Placental epithelial cell (primary cell): ENCODE results near the gene TMBIM4. TPM values are rescaled to one million over a fixed set of nuclear protein-coding genes. Genes with fewer than 3 reads are reported as not detected.

ENCODE experiments used
- total RNA-seq: library from RNA; depleted of rRNA; stranded (reverse); fragments of >200 nt; gene quantifications from 2 replicates; pipeline ENCODE4 v1.2.3, GENCODE V29; 2012

The TMBIM4 gene, protein sequence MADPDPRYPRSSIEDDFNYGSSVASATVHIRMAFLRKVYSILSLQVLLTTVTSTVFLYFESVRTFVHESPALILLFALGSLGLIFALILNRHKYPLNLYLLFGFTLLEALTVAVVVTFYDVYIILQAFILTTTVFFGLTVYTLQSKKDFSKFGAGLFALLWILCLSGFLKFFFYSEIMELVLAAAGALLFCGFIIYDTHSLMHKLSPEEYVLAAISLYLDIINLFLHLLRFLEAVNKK
- total RNA-seq = 58.9 and 126 TPM in 2 replicates

DNA sequence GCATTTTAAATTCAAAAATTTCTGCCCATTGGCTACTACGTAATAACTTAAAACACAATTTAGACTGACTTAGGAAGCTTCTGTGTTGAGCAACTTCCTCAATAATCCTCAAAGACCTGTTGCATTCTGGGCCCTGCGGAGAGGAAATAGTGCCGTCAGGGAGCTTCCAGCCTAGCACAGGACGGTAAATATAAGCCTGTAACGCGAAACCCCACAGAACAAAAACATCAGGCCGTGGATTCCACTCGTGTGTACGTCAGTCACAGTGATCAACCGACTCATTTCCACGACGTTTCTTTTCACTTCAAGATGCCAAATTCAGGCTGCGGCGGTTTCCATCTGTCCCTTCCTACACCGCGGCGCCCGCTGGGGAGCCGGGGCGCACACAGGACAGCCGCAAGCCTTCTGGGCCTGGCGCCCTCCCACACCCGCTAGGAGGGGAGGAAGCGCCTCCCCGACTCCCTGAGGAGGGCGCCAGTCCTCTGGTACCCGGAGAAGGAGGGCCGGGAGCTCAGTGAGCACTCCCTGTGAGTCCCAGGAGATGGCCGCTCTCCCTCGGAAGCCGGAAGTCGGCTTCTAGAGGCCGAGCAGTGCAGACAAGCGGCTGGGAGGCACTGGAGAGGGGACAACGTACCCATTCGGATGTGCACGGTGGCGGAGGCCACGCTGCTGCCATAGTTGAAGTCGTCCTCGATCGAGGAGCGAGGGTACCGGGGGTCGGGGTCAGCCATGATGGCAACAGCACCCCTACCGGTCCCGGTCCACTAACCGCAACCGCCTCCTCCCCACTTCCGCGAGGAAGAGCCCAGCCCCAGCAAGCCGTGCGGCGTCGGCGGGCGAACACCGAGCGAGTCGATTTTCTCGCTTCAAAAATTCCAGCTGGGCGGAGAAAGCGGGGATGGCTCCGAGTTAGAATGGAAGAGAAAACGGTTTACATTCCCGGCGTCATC lies at the start of gene TMBIM4:
Gene TMBIM4, minus strand, starts transcription at position 776 of the 950 bp plus-strand sequence. Its CDS starts 45 bp downstream, at position 731.

DNA sequence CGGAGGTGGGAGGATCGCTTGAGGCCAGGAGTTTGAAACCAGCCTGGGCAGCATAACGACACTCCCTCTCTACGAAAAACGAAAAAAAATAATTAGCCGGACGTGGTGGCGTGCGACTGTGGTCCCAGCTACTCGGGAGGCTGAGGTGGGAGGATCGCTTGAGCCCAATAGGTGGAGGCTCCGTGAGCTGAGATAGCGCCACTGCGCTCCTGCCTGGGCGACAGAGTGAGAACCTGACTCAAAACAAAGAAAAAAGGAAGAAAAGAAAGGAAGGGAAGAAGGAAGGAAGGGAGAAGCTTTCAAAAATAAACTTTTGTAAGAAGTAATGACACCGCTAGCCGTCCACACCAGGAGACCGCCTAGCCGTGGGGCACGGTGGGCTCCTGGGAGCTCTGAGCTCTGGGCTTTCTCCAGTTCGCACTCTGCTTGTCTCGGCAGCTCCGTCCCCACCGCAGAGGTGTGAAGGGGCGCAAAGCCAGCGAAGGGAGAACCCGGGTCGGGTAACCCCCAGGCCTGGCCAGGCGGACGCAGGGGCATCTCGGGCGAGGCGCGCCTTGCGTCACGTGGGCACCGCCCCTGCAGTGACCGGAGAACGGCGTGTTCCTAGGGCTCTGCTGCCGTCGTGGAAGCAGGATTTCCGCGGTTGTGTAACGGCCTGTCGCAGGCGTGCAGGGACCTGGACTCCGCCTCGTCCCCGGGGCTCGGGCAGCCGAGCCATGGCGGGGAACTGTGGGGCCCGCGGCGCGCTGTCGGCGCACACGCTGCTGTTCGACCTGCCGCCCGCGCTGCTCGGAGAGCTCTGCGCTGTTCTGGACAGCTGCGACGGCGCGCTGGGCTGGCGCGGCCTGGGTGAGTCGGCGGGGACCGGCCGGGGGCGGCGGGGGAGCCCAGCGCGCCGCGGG lies 19.0 kb upstream of the TMBIM4 start, which contains the start of gene IRAK3:
Gene IRAK3, plus strand, starts transcription at position 631 of the 902 bp plus-strand sequence. Its CDS starts 86 bp downstream, at position 717.

DNA sequence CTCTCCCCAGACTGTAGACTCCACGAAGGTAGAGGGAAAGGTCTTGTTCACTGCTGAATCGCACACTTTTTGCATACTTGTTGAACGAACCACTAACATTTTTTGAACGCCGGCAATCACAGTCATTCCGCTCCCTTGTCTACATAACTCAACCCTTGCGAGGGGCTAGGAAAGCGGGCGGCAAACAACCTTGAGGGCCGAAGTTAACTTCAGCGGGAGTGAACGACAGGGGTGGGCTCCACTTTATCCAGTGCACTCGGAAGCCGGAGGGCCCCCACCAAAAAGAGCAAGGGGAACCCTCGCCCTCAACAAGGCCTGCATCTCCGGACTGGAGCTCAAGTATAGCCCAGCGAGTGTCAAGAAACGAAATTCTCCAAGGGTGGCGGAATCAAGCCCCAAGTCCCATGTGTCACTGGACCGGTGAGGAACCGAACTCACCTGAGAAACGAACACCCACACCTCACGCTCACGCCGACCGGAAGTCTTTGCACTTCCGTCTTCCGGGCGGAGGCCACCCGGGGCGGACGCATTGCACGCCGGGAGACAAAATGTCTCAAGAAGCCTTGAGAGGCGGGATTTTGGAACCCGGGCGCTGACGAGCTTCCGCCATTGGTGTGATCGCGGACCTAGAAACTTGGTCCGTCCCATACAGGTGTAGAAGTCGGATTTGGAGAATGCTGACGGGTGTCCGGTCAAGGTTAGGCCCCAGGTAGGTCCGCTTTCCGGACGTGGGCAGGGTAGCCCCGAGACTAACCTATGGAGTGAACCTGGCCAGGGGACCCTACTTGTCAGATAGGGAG lies 39.3 kb downstream of the TMBIM4 start, which contains the start of gene LLPH:
Gene LLPH, minus strand, starts transcription at position 484 of the 800 bp plus-strand sequence. CDS start 1,644 bp downstream, outside the sequence.

Other genes with a start within 250 kb of the TMBIM4 start
- 2.7 and 3.5 TPM in 2 replicates for gene LLPH, start 39.2 kb downstream of the TMBIM4 start, total RNA-seq
- 0.22 and 1.2 TPM in 2 replicates for gene IRAK3, start 19.2 kb upstream of the TMBIM4 start, total RNA-seq
- gene HELB, start 132.5 kb upstream of the TMBIM4 start, total RNA-seq = 2.8 and 4.7 TPM in 2 replicates